ENCODE results near the gene NCK2.
"Not testable (repeated sequence)": the region's sequence is repeated elsewhere in the genome, so short reads cannot be mapped to it uniquely, and the experiment has no call there.

Gene NCK2

GRCh38 chr2:105754994-105755393, 10.3 kb downstream of the NCK2 start:
- TF ChIP-seq EZH2phosphoT487 (IDR thresholded peaks at IDR 0.05; ENCODE audit: low read length), result no peak
- no peak for TF ChIP-seq EZH2 (optimal IDR thresholded peaks at IDR 0.05; ENCODE audit: low read depth, low read length)
- no peak for TF ChIP-seq CTCF (IDR thresholded peaks at IDR 0.05; ENCODE audit: low read length)
- no peak for DNase-seq
- Histone ChIP-seq H3K9me2 (replicated peaks; ENCODE audit: insufficient read depth, low read length) (no peaks in the 10 kb centered on the region), H3K79me2 (ENCODE audit: low read length) (peaks cover 100% of the 10 kb centered on the region), H4K20me1 (ENCODE audit: insufficient read depth, low read length) (peaks cover 71% of the 10 kb centered on the region), H3K27ac (ENCODE audit: low read length) (no peak overlapping the region), H3K27me3 (replicated peaks; ENCODE audit: insufficient read depth, low read length) (no peaks in the 10 kb centered on the region), H3K9ac (ENCODE audit: low read length) (no peak overlapping the region), H3F3A (ENCODE audit: insufficient read depth, low read length) (no peaks in the 10 kb centered on the region), H3K36me3 (replicated peaks; ENCODE audit: insufficient read depth, low read length) (peaks cover 12% of the 10 kb centered on the region), H3K9me3 (replicated peaks; ENCODE audit: insufficient read depth, low read length) (no peaks in the 10 kb centered on the region), H3K4me3 (ENCODE audit: low read length) (no peak overlapping the region), H2AFZ (ENCODE audit: low read length) (no peak overlapping the region), H3K4me1 (ENCODE audit: low read length) (peaks cover 9% of the 10 kb centered on the region; the same call in 1 of the 2 replicates), H3K4me2 (ENCODE audit: low read depth, low read length) (no peak overlapping the region)

- no peaks in the 10 kb centered on the region for H3F3A ChIP-seq (ENCODE audit: insufficient read depth, low read length)
- H3K27me3 ChIP-seq (replicated peaks; ENCODE audit: insufficient read depth, low read length), result no peaks in the 10 kb centered on the region
- no peaks in the 10 kb centered on the region for H3K9me2 ChIP-seq (replicated peaks; ENCODE audit: insufficient read depth, low read length)
- peaks cover 79% of the 10 kb centered on the region for H4K20me1 ChIP-seq (ENCODE audit: insufficient read depth, low read length)
- no peaks in the 10 kb centered on the region for H3K9me3 ChIP-seq (replicated peaks; ENCODE audit: insufficient read depth, low read length)
- no peak overlapping the region for H3K27ac ChIP-seq (ENCODE audit: low read length)
- H3K9ac ChIP-seq (ENCODE audit: low read length), result no peak overlapping the region
- peaks cover 9% of the 10 kb centered on the region; the same call in 1 of the 2 replicates for H3K4me1 ChIP-seq (ENCODE audit: low read length)
- TF ChIP-seq EZH2 (optimal IDR thresholded peaks at IDR 0.05; ENCODE audit: low read depth, low read length) (no peak), CTCF (IDR thresholded peaks at IDR 0.05; ENCODE audit: low read length) (no peak), EZH2phosphoT487 (IDR thresholded peaks at IDR 0.05; ENCODE audit: low read length) (no peak)
- no peak overlapping the region for H3K4me3 ChIP-seq (ENCODE audit: low read length)
- peaks cover 100% of the 10 kb centered on the region for H3K79me2 ChIP-seq (ENCODE audit: low read length)
- peaks cover 12% of the 10 kb centered on the region for H3K36me3 ChIP-seq (replicated peaks; ENCODE audit: insufficient read depth, low read length)
- no peak overlapping the region for H3K4me2 ChIP-seq (ENCODE audit: low read depth, low read length)
- H2AFZ ChIP-seq (ENCODE audit: low read length), result no peak overlapping the region
- DNase-seq, result no peak
These were observed 11.2 kb downstream of the NCK2 start for GRCh38 chr2:105755895-105756294.

GRCh38 chr2:105756435-105756834, 11.7 kb downstream of the NCK2 start:
- H3K27ac ChIP-seq (ENCODE audit: low read length), result no peak overlapping the region
- no peak for DNase-seq
- peaks cover 81% of the 10 kb centered on the region for H4K20me1 ChIP-seq (ENCODE audit: insufficient read depth, low read length)
- H3K4me3 ChIP-seq (ENCODE audit: low read length), result no peak overlapping the region
- H3K79me2 ChIP-seq (ENCODE audit: low read length), result peaks cover 100% of the 10 kb centered on the region
- H3K9ac ChIP-seq (ENCODE audit: low read length), result no peak overlapping the region
- H3K27me3 ChIP-seq (replicated peaks; ENCODE audit: insufficient read depth, low read length), result no peaks in the 10 kb centered on the region
- H3F3A ChIP-seq (ENCODE audit: insufficient read depth, low read length), result no peaks in the 10 kb centered on the region
- TF ChIP-seq EZH2phosphoT487 (IDR thresholded peaks at IDR 0.05; ENCODE audit: low read length) (no peak), EZH2 (optimal IDR thresholded peaks at IDR 0.05; ENCODE audit: low read depth, low read length) (no peak), CTCF (IDR thresholded peaks at IDR 0.05; ENCODE audit: low read length) (no peak)
- no peak overlapping the region for H2AFZ ChIP-seq (ENCODE audit: low read length)
- no peak overlapping the region for H3K4me2 ChIP-seq (ENCODE audit: low read depth, low read length)
- no peaks in the 10 kb centered on the region for H3K9me2 ChIP-seq (replicated peaks; ENCODE audit: insufficient read depth, low read length)
- H3K36me3 ChIP-seq (replicated peaks; ENCODE audit: insufficient read depth, low read length), result peaks cover 12% of the 10 kb centered on the region
- H3K4me1 ChIP-seq (ENCODE audit: low read length), result peaks cover 9% of the 10 kb centered on the region; the same call in 1 of the 2 replicates
- no peaks in the 10 kb centered on the region for H3K9me3 ChIP-seq (replicated peaks; ENCODE audit: insufficient read depth, low read length)

- H3K4me2 ChIP-seq (ENCODE audit: low read depth, low read length); H3K9me3 ChIP-seq (replicated peaks; ENCODE audit: insufficient read depth, low read length); H3K27ac ChIP-seq (ENCODE audit: low read length); H3K9ac ChIP-seq (ENCODE audit: low read length); H3K4me3 ChIP-seq (ENCODE audit: low read length); H3F3A ChIP-seq (ENCODE audit: insufficient read depth, low read length); H2AFZ ChIP-seq (ENCODE audit: low read length); H3K4me1 ChIP-seq (ENCODE audit: low read length); H3K9me2 ChIP-seq (replicated peaks; ENCODE audit: insufficient read depth, low read length); H3K27me3 ChIP-seq (replicated peaks; ENCODE audit: insufficient read depth, low read length); DNase-seq: not testable (repeated sequence)
- H3K36me3 ChIP-seq (replicated peaks; ENCODE audit: insufficient read depth, low read length), result peaks cover 12% of the 10 kb centered on the region
- peaks cover 100% of the 10 kb centered on the region for H3K79me2 ChIP-seq (ENCODE audit: low read length)
- peaks cover 83% of the 10 kb centered on the region for H4K20me1 ChIP-seq (ENCODE audit: insufficient read depth, low read length)
These were observed 12.2 kb downstream of the NCK2 start for GRCh38 chr2:105756865-105757264.

Measured in MM.1S (cell line).